ENCODE measurements around the gene GIPC2.

The GIPC2 gene

GRCh38 chr1:78038491-78038939, 7.3 kb upstream of the GIPC2 start:
- Histone ChIP-seq H3K9me3 (ENCODE audit: severe bottlenecking) (no peaks in the 10 kb centered on the region), H3K4me3 (ENCODE audit: low read depth, low read length) (no peak overlapping the region), H3K27ac (no peak overlapping the region), H3K27me3 (ENCODE audit: insufficient read depth, low read depth, severe bottlenecking) (no peaks in the 10 kb centered on the region), H3K36me3 (no peaks in the 10 kb centered on the region)
- no peak for TF ChIP-seq CTCF (IDR thresholded peaks at IDR 0.05; ENCODE audit: low read depth, low read length)
- no peak for DNase-seq

- Histone ChIP-seq H3K27ac (no peak overlapping the region), H3K27me3 (ENCODE audit: insufficient read depth, low read depth, severe bottlenecking) (no peaks in the 10 kb centered on the region), H3K9me3 (ENCODE audit: severe bottlenecking) (no peaks in the 10 kb centered on the region), H3K4me3 (ENCODE audit: low read depth, low read length) (no peak overlapping the region), H3K36me3 (no peaks in the 10 kb centered on the region)
- TF ChIP-seq CTCF (IDR thresholded peaks at IDR 0.05; ENCODE audit: low read depth, low read length): no peak
- DNase-seq: no peak
Observed at GRCh38 chr1:78040484-78041089, 5.2 kb upstream of the GIPC2 start.

- TF ChIP-seq CTCF (IDR thresholded peaks at IDR 0.05; ENCODE audit: low read depth, low read length): no peak
- H3K9me3 ChIP-seq (ENCODE audit: severe bottlenecking): no peaks in the 10 kb centered on the region
- H3K36me3 ChIP-seq: no peaks in the 10 kb centered on the region
- H3K27me3 ChIP-seq (ENCODE audit: insufficient read depth, low read depth, severe bottlenecking): no peaks in the 10 kb centered on the region
- H3K4me3 ChIP-seq (ENCODE audit: low read depth, low read length): no peak overlapping the region
- no peak overlapping the region for H3K27ac ChIP-seq
- DNase-seq: no peak
Observed at GRCh38 chr1:78043436-78043835, 2.3 kb upstream of the GIPC2 start.

GRCh38 chr1:78044796-78045562, 787 bp upstream of the GIPC2 start:
- no peak for DNase-seq
- no peak for TF ChIP-seq CTCF (IDR thresholded peaks at IDR 0.05; ENCODE audit: low read depth, low read length)
- H3K4me3 ChIP-seq (ENCODE audit: low read depth, low read length): no peak overlapping the region
- H3K27ac ChIP-seq: no peak overlapping the region
- no peaks in the 10 kb centered on the region for H3K36me3 ChIP-seq
- no peaks in the 10 kb centered on the region for H3K9me3 ChIP-seq (ENCODE audit: severe bottlenecking)
- no peaks in the 10 kb centered on the region for H3K27me3 ChIP-seq (ENCODE audit: insufficient read depth, low read depth, severe bottlenecking)

GRCh38 chr1:78045563-78045925, 222 bp upstream of the GIPC2 start:
- no peak for DNase-seq
- H3K4me3 ChIP-seq (ENCODE audit: low read depth, low read length): no peak overlapping the region
- no peaks in the 10 kb centered on the region for H3K9me3 ChIP-seq (ENCODE audit: severe bottlenecking)
- TF ChIP-seq CTCF (IDR thresholded peaks at IDR 0.05; ENCODE audit: low read depth, low read length): no peak
- H3K36me3 ChIP-seq: no peaks in the 10 kb centered on the region
- H3K27me3 ChIP-seq (ENCODE audit: insufficient read depth, low read depth, severe bottlenecking): no peaks in the 10 kb centered on the region
- no peak overlapping the region for H3K27ac ChIP-seq

Measured in WERI-Rb-1 (cell line).